WTC11 (cell line): Measurements from ENCODE around the gene MTERF4. TPM values are rescaled to one million over a fixed set of nuclear protein-coding genes. Genes with fewer than 3 reads are reported as not detected.

ENCODE experiments used
- FOXK1 ChIP-seq: sonication (generic); formaldehyde crosslinking; IDR thresholded peaks from 2 replicates; pipeline ENCODE4 v1.8.0; 2022; ENCODE audit warnings: mild to moderate bottlenecking, moderate library complexity, missing genetic modification reagents
- GTF2I ChIP-seq: fragments of 250-450 bp; sonication (Bioruptor Pico); conservative IDR thresholded peaks from 2 replicates; pipeline ENCODE4 v1.4.0; 2021; ENCODE audit warnings: mild to moderate bottlenecking
- NR1H2 ChIP-seq: sonication (generic); formaldehyde crosslinking; IDR thresholded peaks from 2 replicates; pipeline ENCODE4 v1.9.0; 2021; ENCODE audit warnings: mild to moderate bottlenecking, moderate library complexity, missing genetic modification reagents
- SMAD4 ChIP-seq: sonication (generic); formaldehyde crosslinking; IDR thresholded peaks from 2 replicates; pipeline ENCODE4 v1.8.0; 2022; ENCODE audit warnings: mild to moderate bottlenecking, missing genetic modification reagents
- TP53 ChIP-seq: sonication (generic); formaldehyde crosslinking; IDR thresholded peaks from 2 replicates; pipeline ENCODE4 v1.8.1; 2023; ENCODE audit warnings: mild to moderate bottlenecking, missing genetic modification reagents
- ZNF232 ChIP-seq: sonication (generic); formaldehyde crosslinking; IDR thresholded peaks from 2 replicates; pipeline ENCODE4 v1.8.0; 2022; ENCODE audit warnings: mild to moderate bottlenecking, missing genetic modification reagents
- ZNF671 ChIP-seq: fragments of 250-450 bp; sonication (Bioruptor Pico); IDR thresholded peaks from 2 replicates; pipeline ENCODE4 v1.8.0; 2021; ENCODE audit warnings: mild to moderate bottlenecking
- total RNA-seq: library from RNA; stranded (reverse); gene quantifications from 3 replicates; pipeline ENCODE4 v1.2.3, GENCODE V29; 2021
- TF ChIP-seq, protein P1 (sequence below): sonication (generic); formaldehyde crosslinking; conservative IDR thresholded peaks from 2 replicates; pipeline ENCODE4 v1.8.1; 2022; ENCODE audit warnings: mild to moderate bottlenecking, missing genetic modification reagents
- TF ChIP-seq, protein P2 (sequence below): sonication (generic); formaldehyde crosslinking; conservative IDR thresholded peaks from 2 replicates; pipeline ENCODE4 v1.8.1; 2023; ENCODE audit warnings: mild to moderate bottlenecking, low read depth, missing genetic modification reagents, moderate library complexity
- TF ChIP-seq, protein P3 (sequence below): sonication (generic); formaldehyde crosslinking; IDR thresholded peaks from 2 replicates; pipeline ENCODE4 v1.8.0; 2023; ENCODE audit warnings: mild to moderate bottlenecking, missing genetic modification reagents
- TF ChIP-seq, protein P4 (sequence below): sonication (generic); formaldehyde crosslinking; IDR thresholded peaks from 2 replicates; pipeline ENCODE4 v1.8.0; 2023; ENCODE audit warnings: missing genetic modification reagents, mild to moderate bottlenecking, borderline replicate concordance
- TF ChIP-seq, protein P5 (sequence below): sonication (generic); formaldehyde crosslinking; IDR thresholded peaks from 2 replicates; pipeline ENCODE4 v1.8.1; 2023; ENCODE audit warnings: mild to moderate bottlenecking, moderate library complexity, missing genetic modification reagents
- TF ChIP-seq, protein P6 (sequence below): fragments of 250-450 bp; sonication (Bioruptor Pico); IDR thresholded peaks from 2 replicates; pipeline ENCODE4 v1.8.0; 2021; ENCODE audit warnings: mild to moderate bottlenecking
- TF ChIP-seq, protein P7 (sequence below): sonication (generic); formaldehyde crosslinking; IDR thresholded peaks from 2 replicates; pipeline ENCODE4 v1.8.0; 2022; ENCODE audit warnings: mild to moderate bottlenecking, missing genetic modification reagents
- TF ChIP-seq, protein P8 (sequence below): fragments of 250-450 bp; sonication (Bioruptor Pico); IDR thresholded peaks from 2 replicates; pipeline ENCODE4 v1.9.0; 2021; ENCODE audit warnings: mild to moderate bottlenecking
- TF ChIP-seq, protein P9 (sequence below): sonication (generic); formaldehyde crosslinking; IDR thresholded peaks from 2 replicates; pipeline ENCODE4 v1.8.1; 2022; ENCODE audit warnings: low read depth, mild to moderate bottlenecking, moderate library complexity, missing genetic modification reagents, borderline replicate concordance
- TF ChIP-seq, protein P10 (sequence below): sonication (generic); formaldehyde crosslinking; IDR thresholded peaks from 2 replicates; pipeline ENCODE4 v1.8.1; 2022; ENCODE audit warnings: missing genetic modification reagents, borderline replicate concordance

The MTERF4 gene
- total RNA-seq, 1 experiment from 2014 or later = 23.3 TPM

DNA sequence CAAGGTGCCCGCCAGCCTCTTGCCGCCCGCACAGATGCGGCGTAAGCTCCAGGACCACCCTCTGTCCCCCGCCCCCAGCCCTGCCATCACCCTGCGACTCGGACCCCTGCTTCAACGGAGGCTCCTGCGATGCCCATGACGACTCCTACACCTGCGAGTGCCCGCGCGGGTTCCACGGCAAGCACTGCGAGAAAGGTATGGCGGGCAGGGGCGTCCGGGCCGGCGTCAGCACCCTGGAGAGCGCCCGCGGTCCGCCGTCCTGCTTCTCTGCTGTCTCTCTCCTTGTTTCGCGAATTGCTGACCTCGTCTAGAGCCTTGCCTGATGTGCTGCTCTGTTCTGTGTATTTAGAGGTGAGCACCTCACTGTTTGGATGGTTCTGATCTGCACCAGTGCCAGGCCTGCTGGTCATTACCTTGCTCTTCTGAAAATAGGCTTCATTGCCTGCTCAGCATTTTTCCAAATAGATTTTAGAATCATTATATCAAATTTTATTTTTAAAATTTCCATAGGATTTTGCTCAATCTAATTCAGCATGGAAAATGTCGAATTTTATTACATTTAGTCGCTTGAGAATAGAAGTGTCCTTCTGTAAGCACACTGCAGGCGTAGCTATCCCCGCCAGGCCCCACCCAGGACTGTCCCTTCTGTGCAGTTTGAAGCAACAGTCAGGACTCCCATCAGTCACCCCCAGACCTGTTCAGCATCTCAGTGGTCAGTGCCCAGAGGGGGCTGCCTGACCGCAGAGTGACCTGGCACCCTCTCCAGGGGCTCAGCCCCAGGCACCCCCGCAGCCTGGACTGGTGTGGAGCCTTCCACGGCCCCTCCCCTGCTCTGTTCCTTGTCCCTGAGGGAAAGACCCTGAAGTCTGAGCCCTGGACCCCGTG is 52.1 kb downstream of the MTERF4 start (continued):
- TF ChIP-seq ZNF232 (peak; percentile 96), SMAD4 (CRISPR knock-in tag) (peak; percentile 90), GTF2I (CRISPR knock-in tag) (no peak), FOXK1 (CRISPR knock-in tag) (peak; percentile 82), ZNF671 (CRISPR knock-in tag) (no peak), NR1H2 (CRISPR knock-in tag) (no peak), TP53 (peak; percentile 78)
- TF ChIP-seq, protein P1, sequence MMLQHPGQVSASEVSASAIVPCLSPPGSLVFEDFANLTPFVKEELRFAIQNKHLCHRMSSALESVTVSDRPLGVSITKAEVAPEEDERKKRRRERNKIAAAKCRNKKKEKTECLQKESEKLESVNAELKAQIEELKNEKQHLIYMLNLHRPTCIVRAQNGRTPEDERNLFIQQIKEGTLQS (CRISPR knock-in tag) = no peak
- TF ChIP-seq, protein P2, sequence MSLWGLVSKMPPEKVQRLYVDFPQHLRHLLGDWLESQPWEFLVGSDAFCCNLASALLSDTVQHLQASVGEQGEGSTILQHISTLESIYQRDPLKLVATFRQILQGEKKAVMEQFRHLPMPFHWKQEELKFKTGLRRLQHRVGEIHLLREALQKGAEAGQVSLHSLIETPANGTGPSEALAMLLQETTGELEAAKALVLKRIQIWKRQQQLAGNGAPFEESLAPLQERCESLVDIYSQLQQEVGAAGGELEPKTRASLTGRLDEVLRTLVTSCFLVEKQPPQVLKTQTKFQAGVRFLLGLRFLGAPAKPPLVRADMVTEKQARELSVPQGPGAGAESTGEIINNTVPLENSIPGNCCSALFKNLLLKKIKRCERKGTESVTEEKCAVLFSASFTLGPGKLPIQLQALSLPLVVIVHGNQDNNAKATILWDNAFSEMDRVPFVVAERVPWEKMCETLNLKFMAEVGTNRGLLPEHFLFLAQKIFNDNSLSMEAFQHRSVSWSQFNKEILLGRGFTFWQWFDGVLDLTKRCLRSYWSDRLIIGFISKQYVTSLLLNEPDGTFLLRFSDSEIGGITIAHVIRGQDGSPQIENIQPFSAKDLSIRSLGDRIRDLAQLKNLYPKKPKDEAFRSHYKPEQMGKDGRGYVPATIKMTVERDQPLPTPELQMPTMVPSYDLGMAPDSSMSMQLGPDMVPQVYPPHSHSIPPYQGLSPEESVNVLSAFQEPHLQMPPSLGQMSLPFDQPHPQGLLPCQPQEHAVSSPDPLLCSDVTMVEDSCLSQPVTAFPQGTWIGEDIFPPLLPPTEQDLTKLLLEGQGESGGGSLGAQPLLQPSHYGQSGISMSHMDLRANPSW (CRISPR knock-in tag) = no peak
- TF ChIP-seq, protein P3, sequence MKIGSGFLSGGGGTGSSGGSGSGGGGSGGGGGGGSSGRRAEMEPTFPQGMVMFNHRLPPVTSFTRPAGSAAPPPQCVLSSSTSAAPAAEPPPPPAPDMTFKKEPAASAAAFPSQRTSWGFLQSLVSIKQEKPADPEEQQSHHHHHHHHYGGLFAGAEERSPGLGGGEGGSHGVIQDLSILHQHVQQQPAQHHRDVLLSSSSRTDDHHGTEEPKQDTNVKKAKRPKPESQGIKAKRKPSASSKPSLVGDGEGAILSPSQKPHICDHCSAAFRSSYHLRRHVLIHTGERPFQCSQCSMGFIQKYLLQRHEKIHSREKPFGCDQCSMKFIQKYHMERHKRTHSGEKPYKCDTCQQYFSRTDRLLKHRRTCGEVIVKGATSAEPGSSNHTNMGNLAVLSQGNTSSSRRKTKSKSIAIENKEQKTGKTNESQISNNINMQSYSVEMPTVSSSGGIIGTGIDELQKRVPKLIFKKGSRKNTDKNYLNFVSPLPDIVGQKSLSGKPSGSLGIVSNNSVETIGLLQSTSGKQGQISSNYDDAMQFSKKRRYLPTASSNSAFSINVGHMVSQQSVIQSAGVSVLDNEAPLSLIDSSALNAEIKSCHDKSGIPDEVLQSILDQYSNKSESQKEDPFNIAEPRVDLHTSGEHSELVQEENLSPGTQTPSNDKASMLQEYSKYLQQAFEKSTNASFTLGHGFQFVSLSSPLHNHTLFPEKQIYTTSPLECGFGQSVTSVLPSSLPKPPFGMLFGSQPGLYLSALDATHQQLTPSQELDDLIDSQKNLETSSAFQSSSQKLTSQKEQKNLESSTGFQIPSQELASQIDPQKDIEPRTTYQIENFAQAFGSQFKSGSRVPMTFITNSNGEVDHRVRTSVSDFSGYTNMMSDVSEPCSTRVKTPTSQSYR (CRISPR knock-in tag) = peak; percentile 84; the same call in 1 of the 2 replicates
- TF ChIP-seq, protein P4, sequence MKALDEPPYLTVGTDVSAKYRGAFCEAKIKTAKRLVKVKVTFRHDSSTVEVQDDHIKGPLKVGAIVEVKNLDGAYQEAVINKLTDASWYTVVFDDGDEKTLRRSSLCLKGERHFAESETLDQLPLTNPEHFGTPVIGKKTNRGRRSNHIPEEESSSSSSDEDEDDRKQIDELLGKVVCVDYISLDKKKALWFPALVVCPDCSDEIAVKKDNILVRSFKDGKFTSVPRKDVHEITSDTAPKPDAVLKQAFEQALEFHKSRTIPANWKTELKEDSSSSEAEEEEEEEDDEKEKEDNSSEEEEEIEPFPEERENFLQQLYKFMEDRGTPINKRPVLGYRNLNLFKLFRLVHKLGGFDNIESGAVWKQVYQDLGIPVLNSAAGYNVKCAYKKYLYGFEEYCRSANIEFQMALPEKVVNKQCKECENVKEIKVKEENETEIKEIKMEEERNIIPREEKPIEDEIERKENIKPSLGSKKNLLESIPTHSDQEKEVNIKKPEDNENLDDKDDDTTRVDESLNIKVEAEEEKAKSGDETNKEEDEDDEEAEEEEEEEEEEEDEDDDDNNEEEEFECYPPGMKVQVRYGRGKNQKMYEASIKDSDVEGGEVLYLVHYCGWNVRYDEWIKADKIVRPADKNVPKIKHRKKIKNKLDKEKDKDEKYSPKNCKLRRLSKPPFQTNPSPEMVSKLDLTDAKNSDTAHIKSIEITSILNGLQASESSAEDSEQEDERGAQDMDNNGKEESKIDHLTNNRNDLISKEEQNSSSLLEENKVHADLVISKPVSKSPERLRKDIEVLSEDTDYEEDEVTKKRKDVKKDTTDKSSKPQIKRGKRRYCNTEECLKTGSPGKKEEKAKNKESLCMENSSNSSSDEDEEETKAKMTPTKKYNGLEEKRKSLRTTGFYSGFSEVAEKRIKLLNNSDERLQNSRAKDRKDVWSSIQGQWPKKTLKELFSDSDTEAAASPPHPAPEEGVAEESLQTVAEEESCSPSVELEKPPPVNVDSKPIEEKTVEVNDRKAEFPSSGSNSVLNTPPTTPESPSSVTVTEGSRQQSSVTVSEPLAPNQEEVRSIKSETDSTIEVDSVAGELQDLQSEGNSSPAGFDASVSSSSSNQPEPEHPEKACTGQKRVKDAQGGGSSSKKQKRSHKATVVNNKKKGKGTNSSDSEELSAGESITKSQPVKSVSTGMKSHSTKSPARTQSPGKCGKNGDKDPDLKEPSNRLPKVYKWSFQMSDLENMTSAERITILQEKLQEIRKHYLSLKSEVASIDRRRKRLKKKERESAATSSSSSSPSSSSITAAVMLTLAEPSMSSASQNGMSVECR (CRISPR knock-in tag) = peak; percentile 98
- TF ChIP-seq, protein P5, sequence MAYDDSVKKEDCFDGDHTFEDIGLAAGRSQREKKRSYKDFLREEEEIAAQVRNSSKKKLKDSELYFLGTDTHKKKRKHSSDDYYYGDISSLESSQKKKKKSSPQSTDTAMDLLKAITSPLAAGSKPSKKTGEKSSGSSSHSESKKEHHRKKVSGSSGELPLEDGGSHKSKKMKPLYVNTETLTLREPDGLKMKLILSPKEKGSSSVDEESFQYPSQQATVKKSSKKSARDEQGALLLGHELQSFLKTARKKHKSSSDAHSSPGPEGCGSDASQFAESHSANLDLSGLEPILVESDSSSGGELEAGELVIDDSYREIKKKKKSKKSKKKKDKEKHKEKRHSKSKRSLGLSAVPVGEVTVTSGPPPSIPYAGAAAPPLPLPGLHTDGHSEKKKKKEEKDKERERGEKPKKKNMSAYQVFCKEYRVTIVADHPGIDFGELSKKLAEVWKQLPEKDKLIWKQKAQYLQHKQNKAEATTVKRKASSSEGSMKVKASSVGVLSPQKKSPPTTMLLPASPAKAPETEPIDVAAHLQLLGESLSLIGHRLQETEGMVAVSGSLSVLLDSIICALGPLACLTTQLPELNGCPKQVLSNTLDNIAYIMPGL (CRISPR knock-in tag) = no peak
- TF ChIP-seq, protein P6, sequence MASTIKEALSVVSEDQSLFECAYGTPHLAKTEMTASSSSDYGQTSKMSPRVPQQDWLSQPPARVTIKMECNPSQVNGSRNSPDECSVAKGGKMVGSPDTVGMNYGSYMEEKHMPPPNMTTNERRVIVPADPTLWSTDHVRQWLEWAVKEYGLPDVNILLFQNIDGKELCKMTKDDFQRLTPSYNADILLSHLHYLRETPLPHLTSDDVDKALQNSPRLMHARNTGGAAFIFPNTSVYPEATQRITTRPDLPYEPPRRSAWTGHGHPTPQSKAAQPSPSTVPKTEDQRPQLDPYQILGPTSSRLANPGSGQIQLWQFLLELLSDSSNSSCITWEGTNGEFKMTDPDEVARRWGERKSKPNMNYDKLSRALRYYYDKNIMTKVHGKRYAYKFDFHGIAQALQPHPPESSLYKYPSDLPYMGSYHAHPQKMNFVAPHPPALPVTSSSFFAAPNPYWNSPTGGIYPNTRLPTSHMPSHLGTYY = no peak
- TF ChIP-seq, protein P7, sequence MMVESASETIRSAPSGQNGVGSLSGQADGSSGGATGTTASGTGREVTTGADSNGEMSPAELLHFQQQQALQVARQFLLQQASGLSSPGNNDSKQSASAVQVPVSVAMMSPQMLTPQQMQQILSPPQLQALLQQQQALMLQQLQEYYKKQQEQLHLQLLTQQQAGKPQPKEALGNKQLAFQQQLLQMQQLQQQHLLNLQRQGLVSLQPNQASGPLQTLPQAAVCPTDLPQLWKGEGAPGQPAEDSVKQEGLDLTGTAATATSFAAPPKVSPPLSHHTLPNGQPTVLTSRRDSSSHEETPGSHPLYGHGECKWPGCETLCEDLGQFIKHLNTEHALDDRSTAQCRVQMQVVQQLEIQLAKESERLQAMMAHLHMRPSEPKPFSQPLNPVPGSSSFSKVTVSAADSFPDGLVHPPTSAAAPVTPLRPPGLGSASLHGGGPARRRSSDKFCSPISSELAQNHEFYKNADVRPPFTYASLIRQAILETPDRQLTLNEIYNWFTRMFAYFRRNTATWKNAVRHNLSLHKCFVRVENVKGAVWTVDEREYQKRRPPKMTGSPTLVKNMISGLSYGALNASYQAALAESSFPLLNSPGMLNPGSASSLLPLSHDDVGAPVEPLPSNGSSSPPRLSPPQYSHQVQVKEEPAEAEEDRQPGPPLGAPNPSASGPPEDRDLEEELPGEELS (CRISPR knock-in tag) = peak; percentile 95; the same call in 1 of the 2 replicates
- TF ChIP-seq, protein P8, sequence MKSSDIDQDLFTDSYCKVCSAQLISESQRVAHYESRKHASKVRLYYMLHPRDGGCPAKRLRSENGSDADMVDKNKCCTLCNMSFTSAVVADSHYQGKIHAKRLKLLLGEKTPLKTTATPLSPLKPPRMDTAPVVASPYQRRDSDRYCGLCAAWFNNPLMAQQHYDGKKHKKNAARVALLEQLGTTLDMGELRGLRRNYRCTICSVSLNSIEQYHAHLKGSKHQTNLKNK (CRISPR knock-in tag) = no peak
- TF ChIP-seq, protein P9, sequence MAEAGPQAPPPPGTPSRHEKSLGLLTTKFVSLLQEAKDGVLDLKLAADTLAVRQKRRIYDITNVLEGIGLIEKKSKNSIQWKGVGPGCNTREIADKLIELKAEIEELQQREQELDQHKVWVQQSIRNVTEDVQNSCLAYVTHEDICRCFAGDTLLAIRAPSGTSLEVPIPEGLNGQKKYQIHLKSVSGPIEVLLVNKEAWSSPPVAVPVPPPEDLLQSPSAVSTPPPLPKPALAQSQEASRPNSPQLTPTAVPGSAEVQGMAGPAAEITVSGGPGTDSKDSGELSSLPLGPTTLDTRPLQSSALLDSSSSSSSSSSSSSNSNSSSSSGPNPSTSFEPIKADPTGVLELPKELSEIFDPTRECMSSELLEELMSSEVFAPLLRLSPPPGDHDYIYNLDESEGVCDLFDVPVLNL = 0 out of 2 replicates have a peak, but pooled peaks have one; percentile 29
- TF ChIP-seq, protein P10, sequence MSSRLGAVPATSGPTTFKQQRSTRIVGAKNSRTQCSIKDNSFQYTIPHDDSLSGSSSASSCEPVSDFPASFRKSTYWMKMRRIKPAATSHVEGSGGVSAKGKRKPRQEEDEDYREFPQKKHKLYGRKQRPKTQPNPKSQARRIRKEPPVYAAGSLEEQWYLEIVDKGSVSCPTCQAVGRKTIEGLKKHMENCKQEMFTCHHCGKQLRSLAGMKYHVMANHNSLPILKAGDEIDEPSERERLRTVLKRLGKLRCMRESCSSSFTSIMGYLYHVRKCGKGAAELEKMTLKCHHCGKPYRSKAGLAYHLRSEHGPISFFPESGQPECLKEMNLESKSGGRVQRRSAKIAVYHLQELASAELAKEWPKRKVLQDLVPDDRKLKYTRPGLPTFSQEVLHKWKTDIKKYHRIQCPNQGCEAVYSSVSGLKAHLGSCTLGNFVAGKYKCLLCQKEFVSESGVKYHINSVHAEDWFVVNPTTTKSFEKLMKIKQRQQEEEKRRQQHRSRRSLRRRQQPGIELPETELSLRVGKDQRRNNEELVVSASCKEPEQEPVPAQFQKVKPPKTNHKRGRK (CRISPR knock-in tag) = no peak
